Activated CD4-positive, alpha-beta T cell treated with anti-CD3 and anti-CD28 coated beads for 4 hours (primary cell): ENCODE results near the gene PCSK1N.

Experiments used
- DNase-seq, 2 donors: peaks; one replicate each; pipeline ENCODE4 v3.0.0-alpha.2; 2020

PCSK1N gene

GRCh38 chrX:48787505-48788443, 47.6 kb downstream of the PCSK1N start:
- DNase-seq: no peak

GRCh38 chrX:48786825-48787504, 48.4 kb downstream of the PCSK1N start:
- no peak for DNase-seq

DNA sequence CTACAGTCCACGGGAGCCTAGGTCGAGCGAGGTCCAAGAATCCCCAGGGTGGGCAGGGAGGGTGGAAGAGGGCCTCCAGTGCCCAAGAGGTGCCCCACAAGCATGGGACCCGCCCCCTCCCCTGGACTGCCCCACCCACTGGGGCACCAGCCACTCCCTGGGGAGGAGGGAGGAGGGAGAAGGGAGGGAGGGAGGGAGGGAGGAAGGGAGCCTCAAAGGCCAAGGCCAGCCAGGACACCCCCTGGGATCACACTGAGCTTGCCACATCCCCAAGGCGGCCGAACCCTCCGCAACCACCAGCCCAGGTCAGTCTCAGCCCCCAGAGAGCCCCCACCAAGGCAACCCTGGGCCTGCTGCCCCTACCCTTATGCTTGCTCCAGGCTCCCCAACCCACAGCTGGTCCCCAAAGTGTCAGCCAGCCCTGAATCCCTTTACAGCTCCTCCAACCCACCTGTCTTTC, 49.0 kb downstream of the PCSK1N start, which contains the start of gene GATA1:
TSS of gene GATA1 (plus strand) at position 250 of the 460 bp plus-strand sequence. CDS start 4,520 bp downstream, outside the sequence.
- DNase-seq: no peak

- no peak for DNase-seq
Observed at GRCh38 chrX:48785540-48786214, 49.7 kb downstream of the PCSK1N start.

DNA sequence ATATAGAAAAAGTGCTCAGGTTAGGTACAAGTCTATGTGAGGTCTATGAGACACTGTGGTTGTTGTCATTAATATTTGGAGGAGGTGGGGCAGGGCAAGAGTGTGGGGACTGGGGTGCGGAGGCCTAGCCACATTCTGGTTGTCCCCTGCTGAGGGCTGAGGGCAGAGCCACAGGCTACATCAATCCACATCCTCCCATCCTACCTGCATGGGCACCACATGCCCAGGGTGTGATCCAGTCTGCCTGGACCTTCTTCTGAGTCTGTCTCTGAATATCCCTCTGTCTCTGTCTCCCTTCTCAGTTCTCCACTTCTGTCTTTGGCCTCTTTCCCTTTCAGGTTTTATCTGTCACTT, 50.2 kb downstream of the PCSK1N start:
- DNase-seq: no peak

DNA sequence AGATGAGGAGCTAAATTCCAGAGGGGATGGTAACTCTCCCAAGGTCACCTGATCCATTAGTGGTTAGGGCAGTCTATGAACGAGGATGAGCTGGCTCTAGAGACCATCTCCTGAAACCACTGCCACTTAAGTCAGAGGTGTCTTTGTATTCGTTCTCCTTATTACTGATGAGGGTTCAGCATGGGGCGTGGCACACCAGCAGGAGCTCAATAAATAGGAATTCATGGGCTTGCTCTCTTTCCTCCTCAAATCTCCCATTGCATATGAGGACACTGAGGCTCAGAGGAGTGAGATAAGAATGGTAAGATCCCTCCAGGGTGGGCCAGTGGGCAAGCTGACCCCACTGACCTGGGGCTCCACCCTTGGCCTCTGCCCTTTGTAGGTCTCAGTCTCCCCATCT, 50.7 kb downstream of the PCSK1N start:
- DNase-seq: no peak

DNA sequence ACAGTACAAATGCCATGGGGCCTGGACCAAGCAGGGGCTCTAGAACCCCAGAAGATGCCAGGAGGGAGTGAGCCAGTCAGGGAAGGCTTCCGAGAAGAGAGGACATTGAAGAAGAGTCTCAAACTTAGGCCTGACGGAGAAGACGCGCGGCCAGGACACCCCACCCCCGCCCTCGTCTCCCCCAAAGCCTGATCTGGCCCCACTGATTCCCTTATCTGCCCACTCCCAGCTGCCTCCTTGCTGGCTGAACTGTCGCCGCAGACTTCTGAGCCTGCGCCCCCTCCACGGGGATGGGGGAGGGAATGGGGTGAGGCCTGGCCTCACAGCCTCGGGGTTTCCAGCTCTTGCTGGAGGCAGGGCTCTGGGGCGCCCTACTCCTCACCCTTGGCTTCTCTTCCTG, 52.6 kb downstream of the PCSK1N start:
- DNase-seq: no peak

- DNase-seq: no peak
Observed at GRCh38 chrX:48782216-48782615, 53.2 kb downstream of the PCSK1N start.

DNA sequence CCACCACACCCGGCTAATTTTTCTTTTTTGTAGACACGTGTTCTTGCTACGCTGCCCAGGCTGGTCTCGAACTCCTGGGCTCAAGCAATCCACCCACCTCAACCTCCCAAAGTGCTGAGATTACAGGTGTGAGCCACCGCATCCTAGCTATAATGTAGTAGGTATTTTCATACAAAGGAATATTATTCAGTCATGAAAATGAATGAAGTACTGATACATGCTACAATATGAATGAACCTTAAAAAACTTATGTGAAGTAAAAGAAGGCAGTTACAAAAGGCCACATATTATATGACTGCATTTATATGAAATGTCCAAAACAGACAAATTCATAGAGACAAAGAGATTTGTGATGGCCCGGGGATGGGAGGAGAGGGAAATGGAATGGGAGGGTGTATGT, 53.7 kb downstream of the PCSK1N start:
- DNase-seq: no peak
